Stomach (tissue), 4 donors: Measurements from ENCODE around the gene CRTC1.

Experiments
- CTCF ChIP-seq, 7 experiments: fragments of 450-650 bp in 4 of 7; fragments of 200-600 bp in 3 of 7; sonication (generic) in 3 of 7; IDR thresholded peaks; one replicate each; pipeline ENCODE4 v1.5.1; 2016 to 2019; ENCODE audit warnings: antibody characterized with exemption in 7 of 7, control low read depth in 2 of 7, mild to moderate bottlenecking in 1 of 7
- EP300 ChIP-seq: sonication (generic); formaldehyde crosslinking; IDR thresholded peaks from one replicate; pipeline ENCODE4 v1.6.1; 2017; ENCODE audit warnings: antibody characterized with exemption

GRCh38 chr19:18768997-18769891 lies 85.8 kb downstream of the CRTC1 start:
- TF ChIP-seq CTCF (IDR thresholded peaks at IDR 0.05) = no peak
- TF ChIP-seq EP300 = no peak
